GM19452 (cell line): Measurements from ENCODE around the gene QRICH2.
"Not testable (repeated sequence)": the region's sequence is repeated elsewhere in the genome, so short reads cannot be mapped to it uniquely, and the experiment has no call there.

Experiments
- ATAC-seq: cut with Tn5 transposase; IDR thresholded peaks from one replicate; pipeline ENCODE4 v1.9.1; 2021; ENCODE audit not compliant: unreplicated experiment

QRICH2 gene

GRCh38 chr17:76268015-76268749, 39.9 kb downstream of the QRICH2 start:
- ATAC-seq = no peak

- ATAC-seq = not testable (repeated sequence)
Observed at GRCh38 chr17:76267581-76268001, 40.5 kb downstream of the QRICH2 start.

GRCh38 chr17:76267051-76267576, 41.0 kb downstream of the QRICH2 start:
- no peak for ATAC-seq

GRCh38 chr17:76266244-76266938, 41.7 kb downstream of the QRICH2 start:
- ATAC-seq = no peak

GRCh38 chr17:76265624-76266243, 42.3 kb downstream of the QRICH2 start:
- ATAC-seq = peak; percentile 3

- peak; percentile 59 for ATAC-seq
Observed at GRCh38 chr17:76264755-76265623, 43.1 kb downstream of the QRICH2 start, which contains the start of gene UBALD2. TSS of gene UBALD2 (plus strand) at chr17:76265348. CDS start at chr17:76265506, 158 bp downstream.

- ATAC-seq = peak; percentile 1
Observed at GRCh38 chr17:76264425-76264754, 43.7 kb downstream of the QRICH2 start.

GRCh38 chr17:76263896-76264295, 44.2 kb downstream of the QRICH2 start:
- no peak for ATAC-seq

- no peak for ATAC-seq
Observed at GRCh38 chr17:76262732-76263344, 45.2 kb downstream of the QRICH2 start.

- no peak for ATAC-seq
Observed at GRCh38 chr17:76261421-76262215, 46.5 kb downstream of the QRICH2 start.

- no peak for ATAC-seq
Observed at GRCh38 chr17:76260669-76261068, 47.4 kb downstream of the QRICH2 start.

GRCh38 chr17:76260220-76260619, 47.9 kb downstream of the QRICH2 start:
- ATAC-seq = no peak

- not testable (repeated sequence) for ATAC-seq
Observed at GRCh38 chr17:76256430-76257050, 51.5 kb downstream of the QRICH2 start.

- no peak for ATAC-seq
Observed at GRCh38 chr17:76255801-76256429, 52.2 kb downstream of the QRICH2 start.

- no peak for ATAC-seq
Observed at GRCh38 chr17:76254275-76254674, 53.8 kb downstream of the QRICH2 start.

- ATAC-seq = no peak
Observed at GRCh38 chr17:76253841-76254240, 54.2 kb downstream of the QRICH2 start.

GRCh38 chr17:76252967-76253766, 54.9 kb downstream of the QRICH2 start:
- ATAC-seq = not testable (repeated sequence)
